GM12892 (cell line): ENCODE measurements around the gene ELK1.
"Not testable (repeated sequence)": the region's sequence is repeated elsewhere in the genome, so short reads cannot be mapped to it uniquely, and the experiment has no call there.

Experiments
- DNase-seq: peaks from one replicate; pipeline ENCODE4 v3.0.0; 2011; ENCODE audit not compliant: insufficient read length
- FAIRE-seq: peaks from 2 replicates; lab custom pipeline; 2011; peaks lifted over from hg19 to GRCh38; lab: Jason Lieb, UNC
- POLR2A ChIP-seq: IDR thresholded peaks from 2 replicates; pipeline ENCODE4 v1.6.1; 2011; ENCODE audit warnings: low read depth, low read length, control low read depth
- POLR2AphosphoS5 ChIP-seq: IDR thresholded peaks from 2 replicates; pipeline ENCODE4 v1.6.1; 2011; ENCODE audit warnings: low read depth, low read length, control low read depth
- TAF1 ChIP-seq: IDR thresholded peaks from 2 replicates; pipeline ENCODE4 v1.6.1; 2011; ENCODE audit warnings: low read depth, mild to moderate bottlenecking, control low read depth, low read length, borderline replicate concordance

ELK1 gene

GRCh38 chrX:47620303-47620685 is 30.1 kb downstream of the ELK1 start:
- FAIRE-seq (no peak), DNase-seq (no peak)
- TF ChIP-seq POLR2A (no peak), TAF1 (no peak), POLR2AphosphoS5 (no peak)

- TF ChIP-seq POLR2A (no peak), POLR2AphosphoS5 (no peak), TAF1 (no peak)
- FAIRE-seq = peak; percentile 93
- peak; percentile 80 for DNase-seq
Measured at GRCh38 chrX:47619486-47620302, 30.7 kb downstream of the ELK1 start, which contains the start of gene SYN1. Gene SYN1 (minus strand): TSS chrX:47619857. CDS start chrX:47619728, 129 bp downstream.

- DNase-seq = no peak
- TF ChIP-seq TAF1 = no peak
- TF ChIP-seq POLR2A = no peak
- no peak for TF ChIP-seq POLR2AphosphoS5
- no peak for FAIRE-seq
Measured at GRCh38 chrX:47618923-47619485, 31.4 kb downstream of the ELK1 start.

- no peak for FAIRE-seq
- DNase-seq = no peak
- TF ChIP-seq TAF1 = no peak
Measured at GRCh38 chrX:47614618-47615017, 35.7 kb downstream of the ELK1 start.

GRCh38 chrX:47613082-47613481 is 37.3 kb downstream of the ELK1 start:
- DNase-seq = no peak
- TF ChIP-seq POLR2A = no peak
- TF ChIP-seq TAF1 = no peak
- no peak for TF ChIP-seq POLR2AphosphoS5
- no peak for FAIRE-seq

GRCh38 chrX:47612418-47612817 is 37.9 kb downstream of the ELK1 start:
- TF ChIP-seq POLR2AphosphoS5 (no peak), TAF1 (no peak), POLR2A (no peak)
- FAIRE-seq = no peak
- DNase-seq = no peak

GRCh38 chrX:47611926-47612325 is 38.4 kb downstream of the ELK1 start:
- no peak for TF ChIP-seq TAF1
- TF ChIP-seq POLR2AphosphoS5 = no peak
- TF ChIP-seq POLR2A = no peak
- DNase-seq = no peak
- no peak for FAIRE-seq

GRCh38 chrX:47611489-47611888 is 38.9 kb downstream of the ELK1 start:
- DNase-seq = no peak
- TF ChIP-seq POLR2A (no peak), POLR2AphosphoS5 (no peak), TAF1 (no peak)
- no peak for FAIRE-seq

GRCh38 chrX:47610511-47610910 is 39.9 kb downstream of the ELK1 start:
- DNase-seq (no peak), FAIRE-seq (no peak)
- no peak for TF ChIP-seq POLR2AphosphoS5
- no peak for TF ChIP-seq TAF1
- TF ChIP-seq POLR2A = no peak

- no peak for TF ChIP-seq POLR2AphosphoS5
- no peak for TF ChIP-seq POLR2A
- TF ChIP-seq TAF1 = no peak
- FAIRE-seq = no peak
- DNase-seq = no peak
Measured at GRCh38 chrX:47608130-47608810, 42.1 kb downstream of the ELK1 start.

GRCh38 chrX:47607091-47607490 is 43.3 kb downstream of the ELK1 start:
- FAIRE-seq = no peak
- no peak for DNase-seq
- no peak for TF ChIP-seq POLR2A
- TF ChIP-seq TAF1 = no peak
- no peak for TF ChIP-seq POLR2AphosphoS5

- DNase-seq (no peak), FAIRE-seq (no peak)
- TF ChIP-seq POLR2A = no peak
- no peak for TF ChIP-seq TAF1
- no peak for TF ChIP-seq POLR2AphosphoS5
Measured at GRCh38 chrX:47605024-47605423, 45.3 kb downstream of the ELK1 start.

- not testable (repeated sequence) for FAIRE-seq, DNase-seq
Measured at GRCh38 chrX:47603125-47603524, 47.2 kb downstream of the ELK1 start.
